CD4-positive, alpha-beta T cell (primary cell): ENCODE data around the gene TAF9. TPM values are rescaled to one million over a fixed set of nuclear protein-coding genes. Genes with fewer than 3 reads are reported as not detected.

Experiments
- ATAC-seq: fragments of 200-7000 bp; cut with Tn5 transposase; one replicate; pipeline ENCODE4 v1.10.0; 2022; ENCODE audit warnings: mild to moderate bottlenecking; ENCODE audit not compliant: poor library complexity
- CTCF ChIA-PET: fragments of 350-600 bp; sonication (Branson Sonifier 250); formaldehyde crosslinking; loops from one replicate; lab custom pipeline; 2021; ENCODE audit warnings: antibody characterized with exemption, inconsistent platforms; lab: Charles Lee
- POLR2A ChIA-PET: fragments of 350-600 bp; sonication (Branson Sonifier 250); formaldehyde crosslinking; loops from one replicate; lab custom pipeline; 2021; ENCODE audit warnings: antibody characterized with exemption, inconsistent platforms; lab: Charles Lee
- DNase-seq, 14 experiments: peaks; one replicate each; pipeline ENCODE4 v3.0.0-alpha.2; 2013 to 2020; ENCODE audit warnings: mixed read lengths in 2 of 14
- H3K27ac ChIP-seq, 2 donors: one replicate each; pipeline versions ENCODE4 v1.5.1 to v1.7.0; 2013; ENCODE audit warnings: low read length in 2 of 2, low read depth in 1 of 2, mild to moderate bottlenecking in 1 of 2
- H3K27me3 ChIP-seq, 2 experiments: 1 replicate in 1 of 2; 2 replicates in 1 of 2; pipeline versions ENCODE4 v1.6.1 to v1.7.0; 2013; ENCODE audit warnings: low read length in 2 of 2, control low read depth in 1 of 2, mild to moderate bottlenecking in 1 of 2, moderate library complexity in 1 of 2; ENCODE audit not compliant: insufficient read depth in 2 of 2, control insufficient read depth in 1 of 2
- H3K36me3 ChIP-seq: one replicate; pipeline ENCODE4 v1.6.1; 2013; ENCODE audit warnings: low read length, control low read depth; ENCODE audit not compliant: insufficient read depth
- H3K4me1 ChIP-seq: one replicate; pipeline ENCODE4 v1.6.1; 2013; ENCODE audit warnings: low read length, control low read depth; ENCODE audit not compliant: insufficient read depth
- H3K4me3 ChIP-seq: one replicate; pipeline ENCODE4 v1.5.1; 2013; ENCODE audit warnings: mild to moderate bottlenecking, low read length, moderate library complexity
- H3K9me3 ChIP-seq, 2 experiments: 1 replicate in 1 of 2; 2 replicates in 1 of 2; pipeline versions ENCODE4 v1.6.1 to v1.7.0; 2013; ENCODE audit warnings: low read length in 2 of 2, mild to moderate bottlenecking in 2 of 2, control low read depth in 1 of 2, moderate library complexity in 1 of 2; ENCODE audit not compliant: control insufficient read depth in 1 of 2, insufficient read depth in 1 of 2
- H3K27ac Mint-ChIP-seq: one replicate; pipeline ENCODE4 v1.8.0; 2020; ENCODE audit warnings: mixed read lengths
- H3K27me3 Mint-ChIP-seq: one replicate; pipeline ENCODE4 v1.8.0; 2021; ENCODE audit warnings: mixed read lengths
- H3K36me3 Mint-ChIP-seq: one replicate; pipeline ENCODE4 v1.8.0; 2021; ENCODE audit warnings: low read depth, mixed read lengths
- H3K4me1 Mint-ChIP-seq: one replicate; pipeline ENCODE4 v1.8.0; 2021; ENCODE audit warnings: low read depth, mixed read lengths
- H3K4me3 Mint-ChIP-seq: one replicate; pipeline ENCODE4 v1.8.0; 2020; ENCODE audit warnings: mild to moderate bottlenecking, mixed read lengths
- H3K9me3 Mint-ChIP-seq: one replicate; pipeline ENCODE4 v1.8.0; 2020; ENCODE audit warnings: mixed read lengths
- CTCF ChIP-seq: fragments of 200-600 bp; IDR thresholded peaks from one replicate; pipeline ENCODE4 v1.8.0; 2022; ENCODE audit warnings: antibody characterized with exemption, mild to moderate bottlenecking
- intact Hi-C, 2 experiments: fragments of 100-400 bp; cut with DNase I in 1 of 2; cut with micrococcal nuclease in 1 of 2; formaldehyde crosslinking; loops; one replicate each; pipeline versions ENCODE4 v1.15.1 to v1.9.0; 2023 to 2025; cut with DNase I, micrococcal nuclease
- total RNA-seq, 174 experiments: library from RNA in 2 of 174; stranded (reverse) in 2 of 174; gene quantifications; one replicate each; pipeline ENCODE4 v1.2.3 and lab custom pipeline; 2021 to 2026

TAF9 gene
- total RNA-seq, 2 experiments from 2014 or later = 53.8 to 54.2 TPM

- ATAC-seq (no peak), DNase-seq (no peak)
- no peaks in the 10 kb centered on the region for H3K36me3 ChIP-seq
- peak overlapping the region; percentile 10 for H3K27ac Mint-ChIP-seq
- no peak overlapping the region for H3K4me3 ChIP-seq
- intact Hi-C loops = loop anchor here (2.0 to 10.0 kb wide), 7 partner anchors 45 to 289 kb away; partner anchors contain the start of genes CCNB1 (in 1 of the 2), CDK7 (in 1 of the 2) and CENPH (in 1 of the 2)
- peaks cover 26% of the 10 kb centered on the region for H3K4me1 ChIP-seq
- no peak overlapping the region for H3K27ac ChIP-seq
- ChIA-PET CTCF (no interaction called here), POLR2A (interaction anchor here (1.1 kb wide), 1 partner anchor 96 kb away, joined by 3 read pairs; the partner anchor contains the start of gene CDK7)
- no peaks in the 10 kb centered on the region for H3K27me3 ChIP-seq
- no peaks in the 10 kb centered on the region for H3K9me3 Mint-ChIP-seq
- H3K4me3 Mint-ChIP-seq = no peak overlapping the region
- H3K4me1 Mint-ChIP-seq = peaks cover 26% of the 10 kb centered on the region
- peaks cover 3% of the 10 kb centered on the region for H3K36me3 Mint-ChIP-seq
- no peak for TF ChIP-seq CTCF
- no peaks in the 10 kb centered on the region for H3K27me3 Mint-ChIP-seq
- peaks cover 0 to 10% of the 10 kb centered on the region in 2 experiments for H3K9me3 ChIP-seq
These were observed 39.3 kb downstream of the TAF9 start for GRCh38 chr5:69329905-69330489.

GRCh38 chr5:69326365-69326764 is 43.0 kb downstream of the TAF9 start:
- Histone ChIP-seq H3K36me3 (peaks cover 2% of the 10 kb centered on the region), H3K27me3 (no peaks in the 10 kb centered on the region), H3K27ac (no peak overlapping the region), H3K9me3 (peaks cover 0 to 3% of the 10 kb centered on the region in 2 experiments), H3K4me3 (no peak overlapping the region), H3K4me1 (no peaks in the 10 kb centered on the region)
- Mint-ChIP-seq H3K4me3 (no peak overlapping the region), H3K9me3 (no peaks in the 10 kb centered on the region), H3K36me3 (no peaks in the 10 kb centered on the region), H3K27ac (no peak overlapping the region), H3K27me3 (no peaks in the 10 kb centered on the region), H3K4me1 (peaks cover 5% of the 10 kb centered on the region)
- no peak for TF ChIP-seq CTCF
- CTCF ChIA-PET = no interaction called here
- intact Hi-C loops = no loop called here
- POLR2A ChIA-PET = no interaction called here
- DNase-seq (no peak), ATAC-seq (no peak)

GRCh38 chr5:69317391-69317790 is 51.9 kb downstream of the TAF9 start:
- H3K4me1 Mint-ChIP-seq = no peaks in the 10 kb centered on the region
- H3K4me3 ChIP-seq = no peak overlapping the region
- no peaks in the 10 kb centered on the region for H3K4me1 ChIP-seq
- intact Hi-C loops = no loop called here
- H3K36me3 ChIP-seq = peaks cover 12% of the 10 kb centered on the region
- H3K36me3 Mint-ChIP-seq = peaks cover 50% of the 10 kb centered on the region
- H3K4me3 Mint-ChIP-seq = no peak overlapping the region
- POLR2A ChIA-PET = no interaction called here
- DNase-seq (peak in 1 of 14 experiments; percentile 5), ATAC-seq (no peak)
- no peaks in the 10 kb centered on the region for H3K27me3 Mint-ChIP-seq
- TF ChIP-seq CTCF = no peak
- H3K27me3 ChIP-seq = no peaks in the 10 kb centered on the region
- no peak overlapping the region for H3K27ac Mint-ChIP-seq
- no peaks in the 10 kb centered on the region for H3K9me3 ChIP-seq
- no peaks in the 10 kb centered on the region for H3K9me3 Mint-ChIP-seq
- H3K27ac ChIP-seq = no peak overlapping the region
- CTCF ChIA-PET = no interaction called here
